Measurements from ENCODE around the gene PODXL2.

DNA sequence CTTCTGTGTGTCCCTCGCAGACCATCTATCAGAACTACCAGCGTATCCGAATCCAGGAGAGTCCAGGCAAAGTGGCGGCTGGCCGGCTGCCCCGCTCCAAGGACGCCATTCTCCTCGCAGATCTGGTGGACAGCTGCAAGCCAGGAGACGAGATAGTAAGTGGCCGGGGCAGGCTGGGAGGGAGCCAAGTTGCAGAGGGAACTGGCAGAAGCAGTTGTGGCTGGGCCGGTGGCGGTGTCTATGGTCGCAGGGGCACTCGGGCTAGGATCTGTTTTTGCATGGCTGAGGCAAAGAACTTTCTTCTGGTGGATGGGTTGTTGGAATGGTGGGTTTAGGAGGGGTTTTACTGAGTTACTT lies 20.6 kb upstream of the PODXL2 start:
- TF ChIP-seq, protein P1, sequence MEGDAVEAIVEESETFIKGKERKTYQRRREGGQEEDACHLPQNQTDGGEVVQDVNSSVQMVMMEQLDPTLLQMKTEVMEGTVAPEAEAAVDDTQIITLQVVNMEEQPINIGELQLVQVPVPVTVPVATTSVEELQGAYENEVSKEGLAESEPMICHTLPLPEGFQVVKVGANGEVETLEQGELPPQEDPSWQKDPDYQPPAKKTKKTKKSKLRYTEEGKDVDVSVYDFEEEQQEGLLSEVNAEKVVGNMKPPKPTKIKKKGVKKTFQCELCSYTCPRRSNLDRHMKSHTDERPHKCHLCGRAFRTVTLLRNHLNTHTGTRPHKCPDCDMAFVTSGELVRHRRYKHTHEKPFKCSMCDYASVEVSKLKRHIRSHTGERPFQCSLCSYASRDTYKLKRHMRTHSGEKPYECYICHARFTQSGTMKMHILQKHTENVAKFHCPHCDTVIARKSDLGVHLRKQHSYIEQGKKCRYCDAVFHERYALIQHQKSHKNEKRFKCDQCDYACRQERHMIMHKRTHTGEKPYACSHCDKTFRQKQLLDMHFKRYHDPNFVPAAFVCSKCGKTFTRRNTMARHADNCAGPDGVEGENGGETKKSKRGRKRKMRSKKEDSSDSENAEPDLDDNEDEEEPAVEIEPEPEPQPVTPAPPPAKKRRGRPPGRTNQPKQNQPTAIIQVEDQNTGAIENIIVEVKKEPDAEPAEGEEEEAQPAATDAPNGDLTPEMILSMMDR (IDR thresholded peaks at IDR 0.05) = no peak
- TF ChIP-seq POLR2AphosphoS5 (IDR thresholded peaks at IDR 0.05; ENCODE audit: low read depth, low read length) (no peak), TCF7L2 (IDR thresholded peaks at IDR 0.05; ENCODE audit: low read depth, low read length) (no peak)
- TF ChIP-seq, protein P2, sequence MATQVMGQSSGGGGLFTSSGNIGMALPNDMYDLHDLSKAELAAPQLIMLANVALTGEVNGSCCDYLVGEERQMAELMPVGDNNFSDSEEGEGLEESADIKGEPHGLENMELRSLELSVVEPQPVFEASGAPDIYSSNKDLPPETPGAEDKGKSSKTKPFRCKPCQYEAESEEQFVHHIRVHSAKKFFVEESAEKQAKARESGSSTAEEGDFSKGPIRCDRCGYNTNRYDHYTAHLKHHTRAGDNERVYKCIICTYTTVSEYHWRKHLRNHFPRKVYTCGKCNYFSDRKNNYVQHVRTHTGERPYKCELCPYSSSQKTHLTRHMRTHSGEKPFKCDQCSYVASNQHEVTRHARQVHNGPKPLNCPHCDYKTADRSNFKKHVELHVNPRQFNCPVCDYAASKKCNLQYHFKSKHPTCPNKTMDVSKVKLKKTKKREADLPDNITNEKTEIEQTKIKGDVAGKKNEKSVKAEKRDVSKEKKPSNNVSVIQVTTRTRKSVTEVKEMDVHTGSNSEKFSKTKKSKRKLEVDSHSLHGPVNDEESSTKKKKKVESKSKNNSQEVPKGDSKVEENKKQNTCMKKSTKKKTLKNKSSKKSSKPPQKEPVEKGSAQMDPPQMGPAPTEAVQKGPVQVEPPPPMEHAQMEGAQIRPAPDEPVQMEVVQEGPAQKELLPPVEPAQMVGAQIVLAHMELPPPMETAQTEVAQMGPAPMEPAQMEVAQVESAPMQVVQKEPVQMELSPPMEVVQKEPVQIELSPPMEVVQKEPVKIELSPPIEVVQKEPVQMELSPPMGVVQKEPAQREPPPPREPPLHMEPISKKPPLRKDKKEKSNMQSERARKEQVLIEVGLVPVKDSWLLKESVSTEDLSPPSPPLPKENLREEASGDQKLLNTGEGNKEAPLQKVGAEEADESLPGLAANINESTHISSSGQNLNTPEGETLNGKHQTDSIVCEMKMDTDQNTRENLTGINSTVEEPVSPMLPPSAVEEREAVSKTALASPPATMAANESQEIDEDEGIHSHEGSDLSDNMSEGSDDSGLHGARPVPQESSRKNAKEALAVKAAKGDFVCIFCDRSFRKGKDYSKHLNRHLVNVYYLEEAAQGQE (IDR thresholded peaks at IDR 0.05; ENCODE audit: insufficient read depth in 1 of 2, low read depth in 2 of 2, low read length in 1 of 2) = no peak

Measured in Panc1 (cell line).